Measurements from ENCODE around the gene UTP15. TPM values are rescaled to one million over a fixed set of nuclear protein-coding genes. Genes with fewer than 3 reads are reported as not detected.

UTP15 gene
- total RNA-seq, 1 experiment from 2014 or later: 38.8 TPM

DNA sequence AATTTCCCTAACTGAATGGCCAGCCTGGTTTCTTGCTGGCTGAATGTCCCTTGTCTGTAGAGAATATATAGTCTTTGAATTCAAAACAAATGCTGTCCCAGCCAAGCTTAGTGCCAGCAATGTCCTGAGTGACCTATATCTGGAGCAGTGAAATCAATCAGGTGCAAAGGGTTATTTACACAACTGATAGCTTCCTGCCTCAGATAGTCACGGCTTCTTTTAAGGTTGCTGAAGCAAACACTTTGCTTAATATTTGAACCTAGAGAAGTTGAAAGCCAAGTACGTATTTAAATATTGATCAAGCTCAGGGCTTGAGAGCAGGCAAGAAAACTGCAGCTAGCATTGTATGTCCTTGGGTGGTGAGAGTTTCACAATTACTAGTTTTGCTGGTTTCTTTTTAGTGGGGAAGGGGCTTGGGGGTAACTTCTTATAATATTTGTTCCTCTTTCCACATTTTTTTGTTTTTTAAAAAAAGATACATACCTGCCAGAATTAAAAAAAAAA lies 58.4 kb downstream of the UTP15 start:
- Histone ChIP-seq H3K4me1 (ENCODE audit: control insufficient read depth, insufficient read depth, low read length) (peaks cover 36% of the 10 kb centered on the region), H3K27me3 (ENCODE audit: control insufficient read depth, insufficient read depth, low read length) (no peaks in the 10 kb centered on the region), H3K36me3 (ENCODE audit: control insufficient read depth, insufficient read depth, low read length) (no peaks in the 10 kb centered on the region), H3K4me3 (ENCODE audit: low read depth in 2 of 2, low read length in 2 of 2) (peak overlapping the region in 1 of 2 experiments; percentile 14; a peak in 1 of 4 replicates), H3K27ac (ENCODE audit: low read length) (peak overlapping the region; percentile 98), H3K9me3 (ENCODE audit: control insufficient read depth, insufficient read depth, low read depth, low read length) (no peaks in the 10 kb centered on the region)
- no TSS peak for BruUV-seq (replicated peaks)
- ATAC-seq (no peak), DNase-seq (ENCODE audit: low read depth, low spot score) (no peak)
- intact Hi-C loops (cut with micrococcal nuclease; ENCODE audit: unreplicated experiment) (no loop called here), in situ Hi-C loops (cut with HindIII; ENCODE audit: low pct_unique_long_range_greater_than_20kb, low sequenced_read_pairs) (no loop called here)
- CTCF ChIA-PET: interaction anchor here (0.7 kb wide), 2 partner anchors 9 to 950 kb away, joined by 3 to 5 read pairs; no protein-coding TSS in a partner anchor
- POLR2A ChIA-PET: interaction anchor here (0.7 kb wide), 1 partner anchor 14 kb away, joined by 6 read pairs; no protein-coding TSS in a partner anchor
- TF ChIP-seq TCF7L2 (IDR thresholded peaks at IDR 0.05; ENCODE audit: low read depth, low read length) (no peak), SIN3A (IDR thresholded peaks at IDR 0.05; ENCODE audit: borderline replicate concordance, insufficient read depth, low read depth, low read length) (no peak), POLR2AphosphoS5 (IDR thresholded peaks at IDR 0.05; ENCODE audit: low read depth, low read length) (no peak)
- TF ChIP-seq, protein P1, sequence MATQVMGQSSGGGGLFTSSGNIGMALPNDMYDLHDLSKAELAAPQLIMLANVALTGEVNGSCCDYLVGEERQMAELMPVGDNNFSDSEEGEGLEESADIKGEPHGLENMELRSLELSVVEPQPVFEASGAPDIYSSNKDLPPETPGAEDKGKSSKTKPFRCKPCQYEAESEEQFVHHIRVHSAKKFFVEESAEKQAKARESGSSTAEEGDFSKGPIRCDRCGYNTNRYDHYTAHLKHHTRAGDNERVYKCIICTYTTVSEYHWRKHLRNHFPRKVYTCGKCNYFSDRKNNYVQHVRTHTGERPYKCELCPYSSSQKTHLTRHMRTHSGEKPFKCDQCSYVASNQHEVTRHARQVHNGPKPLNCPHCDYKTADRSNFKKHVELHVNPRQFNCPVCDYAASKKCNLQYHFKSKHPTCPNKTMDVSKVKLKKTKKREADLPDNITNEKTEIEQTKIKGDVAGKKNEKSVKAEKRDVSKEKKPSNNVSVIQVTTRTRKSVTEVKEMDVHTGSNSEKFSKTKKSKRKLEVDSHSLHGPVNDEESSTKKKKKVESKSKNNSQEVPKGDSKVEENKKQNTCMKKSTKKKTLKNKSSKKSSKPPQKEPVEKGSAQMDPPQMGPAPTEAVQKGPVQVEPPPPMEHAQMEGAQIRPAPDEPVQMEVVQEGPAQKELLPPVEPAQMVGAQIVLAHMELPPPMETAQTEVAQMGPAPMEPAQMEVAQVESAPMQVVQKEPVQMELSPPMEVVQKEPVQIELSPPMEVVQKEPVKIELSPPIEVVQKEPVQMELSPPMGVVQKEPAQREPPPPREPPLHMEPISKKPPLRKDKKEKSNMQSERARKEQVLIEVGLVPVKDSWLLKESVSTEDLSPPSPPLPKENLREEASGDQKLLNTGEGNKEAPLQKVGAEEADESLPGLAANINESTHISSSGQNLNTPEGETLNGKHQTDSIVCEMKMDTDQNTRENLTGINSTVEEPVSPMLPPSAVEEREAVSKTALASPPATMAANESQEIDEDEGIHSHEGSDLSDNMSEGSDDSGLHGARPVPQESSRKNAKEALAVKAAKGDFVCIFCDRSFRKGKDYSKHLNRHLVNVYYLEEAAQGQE (IDR thresholded peaks at IDR 0.05; ENCODE audit: insufficient read depth in 1 of 2, low read depth in 2 of 2, low read length in 1 of 2): no peak
- TF ChIP-seq, protein P2, sequence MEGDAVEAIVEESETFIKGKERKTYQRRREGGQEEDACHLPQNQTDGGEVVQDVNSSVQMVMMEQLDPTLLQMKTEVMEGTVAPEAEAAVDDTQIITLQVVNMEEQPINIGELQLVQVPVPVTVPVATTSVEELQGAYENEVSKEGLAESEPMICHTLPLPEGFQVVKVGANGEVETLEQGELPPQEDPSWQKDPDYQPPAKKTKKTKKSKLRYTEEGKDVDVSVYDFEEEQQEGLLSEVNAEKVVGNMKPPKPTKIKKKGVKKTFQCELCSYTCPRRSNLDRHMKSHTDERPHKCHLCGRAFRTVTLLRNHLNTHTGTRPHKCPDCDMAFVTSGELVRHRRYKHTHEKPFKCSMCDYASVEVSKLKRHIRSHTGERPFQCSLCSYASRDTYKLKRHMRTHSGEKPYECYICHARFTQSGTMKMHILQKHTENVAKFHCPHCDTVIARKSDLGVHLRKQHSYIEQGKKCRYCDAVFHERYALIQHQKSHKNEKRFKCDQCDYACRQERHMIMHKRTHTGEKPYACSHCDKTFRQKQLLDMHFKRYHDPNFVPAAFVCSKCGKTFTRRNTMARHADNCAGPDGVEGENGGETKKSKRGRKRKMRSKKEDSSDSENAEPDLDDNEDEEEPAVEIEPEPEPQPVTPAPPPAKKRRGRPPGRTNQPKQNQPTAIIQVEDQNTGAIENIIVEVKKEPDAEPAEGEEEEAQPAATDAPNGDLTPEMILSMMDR (IDR thresholded peaks at IDR 0.05): no peak

DNA sequence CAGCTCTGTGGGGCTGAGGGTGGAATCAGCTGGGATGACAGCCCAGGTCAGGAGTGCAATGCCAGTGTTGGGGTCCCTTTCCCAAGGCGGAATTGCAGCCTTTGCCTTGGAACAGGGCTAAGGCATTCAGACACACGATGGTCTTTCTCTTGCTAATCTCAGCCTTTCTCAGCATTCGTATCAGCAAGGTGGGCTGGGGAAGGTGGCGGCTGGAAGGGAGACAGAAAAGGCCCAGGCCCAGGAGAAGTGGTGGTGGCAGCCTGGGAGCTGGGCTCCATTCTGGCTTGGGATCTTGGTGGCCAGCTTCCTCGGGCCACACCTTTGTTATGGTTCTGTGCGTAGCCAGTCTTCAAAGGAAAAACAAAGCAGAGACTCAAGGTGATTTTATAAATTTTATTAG lies 59.3 kb downstream of the UTP15 start:
- H3K36me3 ChIP-seq (ENCODE audit: control insufficient read depth, insufficient read depth, low read length): no peaks in the 10 kb centered on the region
- CTCF ChIA-PET: interaction anchor here (0.7 kb wide), 1 partner anchor 8 kb away, joined by 5 read pairs; no protein-coding TSS in a partner anchor
- POLR2A ChIA-PET: interaction anchor here (0.7 kb wide), 1 partner anchor 13 kb away, joined by 6 read pairs; no protein-coding TSS in a partner anchor
- no peaks in the 10 kb centered on the region for H3K27me3 ChIP-seq (ENCODE audit: control insufficient read depth, insufficient read depth, low read length)
- DNase-seq (ENCODE audit: low read depth, low spot score): no peak
- peak overlapping the region; percentile 98 for H3K27ac ChIP-seq (ENCODE audit: low read length)
- intact Hi-C loops (cut with micrococcal nuclease; ENCODE audit: unreplicated experiment) (loop anchor here (5.0 kb wide), 1 partner anchor 67 kb away; no protein-coding TSS in a partner anchor), in situ Hi-C loops (cut with HindIII; ENCODE audit: low pct_unique_long_range_greater_than_20kb, low sequenced_read_pairs) (no loop called here)
- no peaks in the 10 kb centered on the region for H3K9me3 ChIP-seq (ENCODE audit: control insufficient read depth, insufficient read depth, low read depth, low read length)
- peak overlapping the region; percentile 59 to 60 for H3K4me3 ChIP-seq (ENCODE audit: low read depth in 2 of 2, low read length in 2 of 2)
- H3K4me1 ChIP-seq (ENCODE audit: control insufficient read depth, insufficient read depth, low read length): peaks cover 44% of the 10 kb centered on the region
- TF ChIP-seq, protein P1 (IDR thresholded peaks at IDR 0.05; ENCODE audit: insufficient read depth in 1 of 2, low read depth in 2 of 2, low read length in 1 of 2): no peak
- TF ChIP-seq, protein P2 (IDR thresholded peaks at IDR 0.05): no peak
- no peak for TF ChIP-seq SIN3A (IDR thresholded peaks at IDR 0.05; ENCODE audit: borderline replicate concordance, insufficient read depth, low read depth, low read length)
- no peak for TF ChIP-seq TCF7L2 (IDR thresholded peaks at IDR 0.05; ENCODE audit: low read depth, low read length)
- no peak for TF ChIP-seq POLR2AphosphoS5 (IDR thresholded peaks at IDR 0.05; ENCODE audit: low read depth, low read length)
- no TSS peak for BruUV-seq (replicated peaks)
- no peak for ATAC-seq

Measured in Panc1 (cell line).